ENCODE measurements around the gene SATB1. TPM values are rescaled to one million over a fixed set of nuclear protein-coding genes. Genes with fewer than 3 reads are reported as not detected.
"Not testable (repeated sequence)": the region's sequence is repeated elsewhere in the genome, so short reads cannot be mapped to it uniquely, and the experiment has no call there.

SATB1 gene
- total RNA-seq (2014; rRNA removed; shearing (Covaris generic)): 0.89 and 2.3 TPM in 2 replicates
- 0.14 TPM in 1 of 2 replicates, not detected in the other for polyA plus RNA-seq (2014; cell fraction: nucleus; rRNA removed)

GRCh38 chr3:18424729-18425640 lies at the start of gene SATB1:
TSS of gene SATB1 (minus strand) at chr3:18425339. CDS start at chr3:18420967, 4,372 bp downstream.
- no peak for DNase-seq (ENCODE audit: extremely low read depth, low read depth)

- no peak for DNase-seq (ENCODE audit: extremely low read depth, low read depth)
Observed at GRCh38 chr3:18474202-18474601, 49.1 kb upstream of the SATB1 start.

DNA sequence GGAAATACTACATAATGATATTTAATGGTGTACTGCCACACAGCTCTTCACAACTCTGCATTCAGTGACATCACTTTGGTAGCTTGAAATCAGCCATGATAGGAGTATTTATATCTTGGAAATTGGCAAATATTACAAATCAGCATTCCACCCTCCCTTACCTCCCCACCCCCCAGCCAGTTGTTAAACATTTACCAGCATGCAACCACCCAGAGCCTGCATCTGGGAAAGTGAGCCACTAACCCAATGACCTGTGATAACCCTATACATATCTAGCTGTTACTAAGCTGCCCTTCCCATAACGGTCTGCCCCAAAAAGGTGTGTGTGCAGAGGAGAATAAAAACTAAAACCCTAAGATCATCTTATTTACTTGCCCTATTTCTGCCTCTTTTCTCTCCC lies 44.6 kb upstream of the SATB1 start:
- no peak for DNase-seq (ENCODE audit: extremely low read depth, low read depth)

DNA sequence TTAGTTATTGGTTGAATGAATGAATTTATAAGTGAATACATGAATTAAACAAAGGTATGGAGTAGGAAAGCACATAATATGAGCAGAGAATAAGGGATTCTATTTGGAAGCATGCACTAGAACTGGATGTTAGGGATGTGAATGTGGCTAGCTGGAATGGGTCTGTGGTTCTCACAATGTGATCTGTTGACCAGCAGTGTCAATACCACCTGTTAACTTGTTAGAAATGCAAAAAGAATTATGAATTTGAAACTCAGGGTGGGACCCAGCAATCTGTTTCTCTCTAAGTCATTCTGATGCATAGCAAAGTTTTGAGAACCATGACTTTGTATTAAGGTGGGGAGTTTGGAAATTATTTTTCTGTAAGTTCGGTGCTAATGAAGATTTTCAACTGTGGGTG lies 41.0 kb upstream of the SATB1 start:
- DNase-seq (ENCODE audit: extremely low read depth, low read depth): no peak

GRCh38 chr3:18454766-18455165 lies 29.6 kb upstream of the SATB1 start:
- DNase-seq (ENCODE audit: extremely low read depth, low read depth): no peak

DNA sequence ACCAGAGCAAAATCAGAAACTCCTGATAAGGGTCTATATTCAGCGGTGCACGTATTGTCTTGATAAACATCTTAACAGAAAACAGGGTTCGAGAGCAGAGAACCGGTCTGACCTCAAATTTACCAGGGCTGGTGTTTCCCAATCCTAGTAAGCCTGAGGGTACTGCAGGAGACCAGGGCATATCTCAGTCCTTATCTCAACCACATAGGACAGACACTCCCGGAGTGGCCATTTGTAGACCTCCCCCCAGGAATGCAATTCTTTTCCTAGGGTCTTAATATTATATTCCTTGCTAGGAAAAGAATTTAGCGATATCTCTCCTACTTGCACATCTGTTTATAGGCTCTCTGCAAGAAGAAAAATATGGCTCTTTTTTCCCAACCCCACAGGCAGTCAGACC lies 24.5 kb upstream of the SATB1 start:
- DNase-seq (ENCODE audit: extremely low read depth, low read depth): not testable (repeated sequence)

GRCh38 chr3:18447720-18448119 lies 22.6 kb upstream of the SATB1 start:
- no peak for DNase-seq (ENCODE audit: extremely low read depth, low read depth)

GRCh38 chr3:18446149-18446825 lies 21.1 kb upstream of the SATB1 start:
- no peak for DNase-seq (ENCODE audit: extremely low read depth, low read depth)

GRCh38 chr3:18445401-18446148 lies 20.4 kb upstream of the SATB1 start:
- DNase-seq (ENCODE audit: extremely low read depth, low read depth): no peak

GRCh38 chr3:18444595-18445400 lies 19.7 kb upstream of the SATB1 start:
- no peak for DNase-seq (ENCODE audit: extremely low read depth, low read depth)

GRCh38 chr3:18443665-18444594 lies 18.8 kb upstream of the SATB1 start:
- DNase-seq (ENCODE audit: extremely low read depth, low read depth): no peak

GRCh38 chr3:18442756-18443664 lies 17.9 kb upstream of the SATB1 start:
- no peak for DNase-seq (ENCODE audit: extremely low read depth, low read depth)

DNA sequence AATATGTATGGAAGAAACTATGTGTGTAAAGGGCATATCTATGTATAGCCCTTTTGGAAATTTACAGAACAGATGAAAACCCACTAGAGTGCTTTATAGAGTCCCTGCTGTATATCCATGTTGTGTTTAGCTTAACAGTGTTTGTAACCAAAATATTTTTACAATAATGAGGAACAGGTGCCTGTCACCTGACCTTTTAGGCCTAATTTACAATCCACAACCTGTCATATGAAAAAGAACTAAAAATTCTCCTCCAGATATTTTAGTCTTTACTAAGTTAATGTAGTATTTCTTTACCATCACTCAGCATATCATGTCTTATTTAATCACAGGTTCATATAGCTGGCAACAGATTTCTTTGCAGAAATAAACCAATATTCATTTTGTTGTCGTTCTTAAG lies 16.4 kb upstream of the SATB1 start:
- DNase-seq (ENCODE audit: extremely low read depth, low read depth): no peak

DNA sequence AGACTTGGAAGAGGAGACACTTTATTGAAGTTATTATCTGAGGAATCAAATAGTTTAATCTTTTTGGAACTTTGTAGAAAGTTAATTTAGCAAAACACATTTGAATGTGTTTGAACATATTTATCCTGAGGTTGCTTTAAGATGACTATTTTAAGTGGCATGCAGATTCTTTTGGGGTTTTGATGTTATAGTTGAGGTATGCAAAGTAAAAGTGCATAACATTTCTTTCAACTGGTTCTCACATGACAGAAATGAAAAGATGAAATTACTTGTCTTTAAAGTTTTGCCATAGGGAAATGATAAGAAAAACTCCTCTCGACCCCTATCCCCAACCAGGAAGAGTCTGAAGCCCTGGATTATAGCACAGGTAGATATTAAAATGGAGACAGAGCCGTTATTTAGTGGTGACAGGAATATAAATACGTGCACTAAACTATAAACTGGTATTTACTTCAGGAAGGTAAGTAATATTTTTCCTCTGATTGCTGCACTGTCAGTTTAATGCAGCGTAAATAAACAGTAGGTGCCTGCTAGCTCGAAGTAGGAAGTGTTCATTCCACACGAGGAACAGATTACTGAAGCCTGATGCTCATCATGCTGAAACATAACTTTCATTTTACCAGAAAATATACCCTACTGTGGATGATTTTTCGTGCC lies 15.1 kb upstream of the SATB1 start:
- DNase-seq (ENCODE audit: extremely low read depth, low read depth): no peak

- no peak for DNase-seq (ENCODE audit: extremely low read depth, low read depth)
Observed at GRCh38 chr3:18439281-18439680, 14.1 kb upstream of the SATB1 start.

GRCh38 chr3:18438586-18438985 lies 13.4 kb upstream of the SATB1 start:
- no peak for DNase-seq (ENCODE audit: extremely low read depth, low read depth)

DNA sequence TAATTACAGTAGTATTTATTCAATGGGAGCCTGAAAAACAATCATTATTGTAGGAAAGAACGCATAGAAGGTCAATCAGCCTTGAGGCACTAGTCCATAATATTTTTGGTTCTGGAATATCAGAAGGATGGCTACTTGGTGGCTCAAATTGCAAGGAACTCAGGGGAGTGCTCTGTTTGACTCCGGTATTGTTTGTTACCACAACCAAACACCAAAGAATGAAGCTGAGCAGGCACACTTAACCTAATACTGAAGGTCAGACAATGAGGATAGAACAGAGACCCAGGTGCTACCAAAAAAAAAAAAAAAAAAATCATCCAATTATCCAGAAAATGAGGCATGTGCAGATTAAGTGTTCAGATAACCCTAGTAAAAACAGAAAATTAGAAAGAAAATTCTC lies 11.1 kb upstream of the SATB1 start:
- no peak for DNase-seq (ENCODE audit: extremely low read depth, low read depth)

GRCh38 chr3:18434711-18435110 lies 9.6 kb upstream of the SATB1 start:
- no peak for DNase-seq (ENCODE audit: extremely low read depth, low read depth)

Measured in NCI-H460 (cell line).